Keratinocyte (primary cell): Measurements from ENCODE around the gene EXOC3L2. TPM values are rescaled to one million over a fixed set of nuclear protein-coding genes. Genes with fewer than 3 reads are reported as not detected.

Experiments used
- DNase-seq: peaks from one replicate; pipeline ENCODE4 v3.0.0-alpha.2; 2011; ENCODE audit warnings: low read depth, missing footprints, low spot score
- FAIRE-seq: peaks from 2 replicates; lab custom pipeline; 2011; peaks lifted over from hg19 to GRCh38; lab: Jason Lieb, UNC
- H2AFZ ChIP-seq: 2 replicates; pipeline ENCODE4 v1.6.0; 2012; ENCODE audit warnings: low read length, control low read depth, inconsistent platforms; ENCODE audit not compliant: control insufficient read depth
- H3K27ac ChIP-seq: 2 replicates; pipeline ENCODE4 v1.5.1; 2011; ENCODE audit warnings: low read length; ENCODE audit not compliant: control insufficient read depth, insufficient read depth
- H3K27me3 ChIP-seq: 3 replicates; pipeline ENCODE4 v1.6.0; 2011; ENCODE audit warnings: low read length; ENCODE audit not compliant: control insufficient read depth, insufficient read depth; ENCODE audit errors: extremely low read depth
- H3K36me3 ChIP-seq, 2 experiments: 2 replicates in 1 of 2; 3 replicates in 1 of 2; pipeline ENCODE4 v1.5.1; 2011; ENCODE audit warnings: low read length in 2 of 2, mild to moderate bottlenecking in 1 of 2; ENCODE audit not compliant: control insufficient read depth in 2 of 2, insufficient read depth in 2 of 2; ENCODE audit errors: extremely low read depth in 1 of 2
- H3K4me1 ChIP-seq: 3 replicates; pipeline ENCODE4 v1.5.1; 2011; ENCODE audit warnings: low read length; ENCODE audit not compliant: control insufficient read depth, insufficient read depth; ENCODE audit errors: extremely low read depth
- H3K4me2 ChIP-seq: 3 replicates; pipeline ENCODE4 v1.6.0; 2011; ENCODE audit warnings: low read depth, low read length; ENCODE audit not compliant: control insufficient read depth, insufficient read depth; ENCODE audit errors: extremely low read depth
- H3K4me3 ChIP-seq, 3 experiments: fragments of 200-600 bp in 1 of 3; sonication (generic) in 1 of 3; 2 replicates in 2 of 3; 3 replicates in 1 of 3; pipeline ENCODE4 v1.5.1; 2011 to 2016; ENCODE audit warnings: low read length in 3 of 3, mild to moderate bottlenecking in 3 of 3, control low read depth in 2 of 3, inconsistent platforms in 1 of 3, low read depth in 1 of 3, mixed read lengths in 1 of 3, mixed run types in 1 of 3, moderate library complexity in 1 of 3; ENCODE audit not compliant: control insufficient read depth in 2 of 3, insufficient read depth in 2 of 3; ENCODE audit errors: extremely low read depth in 1 of 3
- H3K79me2 ChIP-seq: 2 replicates; pipeline ENCODE4 v1.6.0; 2012; ENCODE audit warnings: low read length; ENCODE audit not compliant: control insufficient read depth, insufficient read depth
- H3K9ac ChIP-seq: 3 replicates; pipeline ENCODE4 v1.6.0; 2011; ENCODE audit warnings: low read length; ENCODE audit not compliant: control insufficient read depth, insufficient read depth; ENCODE audit errors: extremely low read depth
- H3K9me1 ChIP-seq: 3 replicates; pipeline ENCODE4 v1.6.0; 2011; ENCODE audit warnings: low read length; ENCODE audit not compliant: control insufficient read depth, insufficient read depth; ENCODE audit errors: extremely low read depth
- H3K9me3 ChIP-seq: 2 replicates; pipeline ENCODE4 v1.5.1; 2012; ENCODE audit warnings: low read depth, low read length; ENCODE audit not compliant: control insufficient read depth
- H4K20me1 ChIP-seq: 3 replicates; pipeline ENCODE4 v1.6.0; 2011; ENCODE audit warnings: low read length; ENCODE audit not compliant: control insufficient read depth, insufficient read depth; ENCODE audit errors: extremely low read depth
- CTCF ChIP-seq, 3 experiments: IDR thresholded peaks in 1 of 3; conservative IDR thresholded peaks in 1 of 3; optimal IDR thresholded peaks in 1 of 3; 2 replicates in 2 of 3; 3 replicates in 1 of 3; pipeline versions ENCODE3 to v1.5.1; 2011; ENCODE audit warnings: low read length in 3 of 3, mild to moderate bottlenecking in 3 of 3, moderate library complexity in 2 of 3, control low read depth in 1 of 3, inconsistent platforms in 1 of 3; ENCODE audit not compliant: insufficient read depth in 2 of 3; ENCODE audit errors: extremely low read depth in 1 of 3
- EZH2 ChIP-seq: IDR thresholded peaks from one replicate; pipeline ENCODE4 v1.6.1; 2012; ENCODE audit warnings: inconsistent platforms, mild to moderate bottlenecking, low read length, moderate library complexity
- dilution Hi-C: fragments of 300-500 bp; cut with MboI; formaldehyde crosslinking; loops from one replicate; pipeline ENCODE4 v1.7.0; 2020; ENCODE audit warnings: low sequenced_read_pairs; ENCODE audit not compliant: extremely low pct_ligation_motif_present
- polyA plus RNA-seq, 5 experiments: library from polyadenylated mRNA; depleted of rRNA in 3 of 5; stranded (reverse) in 3 of 5; stranded (forward) in 1 of 5; unstranded in 1 of 5; fragments of >200 nt; gene quantifications; 1 replicate in 1 of 5; 2 replicates in 3 of 5; 3 replicates in 1 of 5; pipeline versions ENCODE4 v1.2.1 to v1.2.3, GENCODE V29; 2011 to 2012; ENCODE audit warnings: missing spikeins in 2 of 5, low read depth in 1 of 5, low replicate concordance in 1 of 5

EXOC3L2 gene
- polyA plus RNA-seq, 1 donor (not counting 4 experiments of a cell fraction or from before 2014, with no cell fraction given) = 0.08 TPM

DNA sequence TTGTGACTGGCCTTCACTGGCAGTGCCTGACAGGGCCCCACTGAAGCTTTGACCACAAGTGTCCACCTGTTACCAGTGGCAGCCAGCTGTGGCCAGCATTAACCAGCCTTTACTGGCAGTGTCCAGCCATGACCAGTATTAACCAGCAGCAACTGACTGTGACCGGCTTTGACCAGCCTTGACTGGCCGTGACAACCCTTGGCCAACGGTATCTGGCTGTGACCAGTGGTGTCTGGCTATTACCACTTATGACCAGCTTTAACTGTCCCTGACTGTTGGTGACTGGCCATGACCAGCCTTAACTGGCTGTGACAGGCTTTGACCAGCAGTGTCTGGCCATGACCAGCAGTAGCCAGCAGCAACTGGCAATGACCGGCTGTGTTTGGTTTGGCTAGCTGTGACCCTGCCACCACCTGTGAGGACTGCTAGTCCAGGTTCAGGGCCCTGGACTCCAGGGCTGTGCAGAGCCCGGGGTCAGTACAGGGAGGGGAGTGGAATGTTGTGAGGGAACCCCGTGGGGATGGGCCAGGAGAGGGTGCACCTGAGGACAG is 45.2 kb upstream of the EXOC3L2 start:
- no peak for FAIRE-seq
- H3K36me3 ChIP-seq = peaks cover 18 to 25% of the 10 kb centered on the region in 2 experiments
- no peak for DNase-seq
- no peaks in the 10 kb centered on the region for H3K9me3 ChIP-seq
- no peak overlapping the region for H3K27ac ChIP-seq
- no peak overlapping the region for H2AFZ ChIP-seq
- no peak overlapping the region for H3K4me2 ChIP-seq
- H3K9ac ChIP-seq = no peak overlapping the region
- dilution Hi-C loops = no loop called here
- H3K4me1 ChIP-seq = peaks cover 3% of the 10 kb centered on the region
- no peaks in the 10 kb centered on the region for H3K27me3 ChIP-seq
- no peaks in the 10 kb centered on the region for H3K9me1 ChIP-seq
- H4K20me1 ChIP-seq = no peaks in the 10 kb centered on the region
- no peak overlapping the region for H3K4me3 ChIP-seq
- H3K79me2 ChIP-seq = no peaks in the 10 kb centered on the region
- no peak for TF ChIP-seq CTCF (optimal IDR thresholded peaks at IDR 0.05 in 1 of 3, IDR thresholded peaks at IDR 0.05 in 1 of 3, conservative IDR thresholded peaks at IDR 0.05 in 1 of 3; ENCODE audit: extremely low read depth in 1 of 3, insufficient read depth in 2 of 3, low read length in 3 of 3)
- TF ChIP-seq EZH2 = no peak

GRCh38 chr19:45283443-45284033 is 38.3 kb upstream of the EXOC3L2 start:
- H3K4me1 ChIP-seq = no peaks in the 10 kb centered on the region
- FAIRE-seq (no peak), DNase-seq (no peak)
- peaks cover 18 to 20% of the 10 kb centered on the region in 2 experiments for H3K36me3 ChIP-seq
- dilution Hi-C loops = no loop called here
- H3K9me3 ChIP-seq = no peaks in the 10 kb centered on the region
- no peaks in the 10 kb centered on the region for H3K27me3 ChIP-seq
- no peaks in the 10 kb centered on the region for H3K79me2 ChIP-seq
- H3K9ac ChIP-seq = no peak overlapping the region
- H3K4me2 ChIP-seq = no peak overlapping the region
- H3K27ac ChIP-seq = no peak overlapping the region
- no peaks in the 10 kb centered on the region for H4K20me1 ChIP-seq
- no peaks in the 10 kb centered on the region for H3K9me1 ChIP-seq
- H3K4me3 ChIP-seq = no peak overlapping the region
- no peak overlapping the region for H2AFZ ChIP-seq
- TF ChIP-seq CTCF (optimal IDR thresholded peaks at IDR 0.05 in 1 of 3, IDR thresholded peaks at IDR 0.05 in 1 of 3, conservative IDR thresholded peaks at IDR 0.05 in 1 of 3; ENCODE audit: extremely low read depth in 1 of 3, insufficient read depth in 2 of 3, low read length in 3 of 3) = no peak
- no peak for TF ChIP-seq EZH2
